GM06990 (cell line): ENCODE results near the gene SPACA4.

Source experiments
- DNase-seq: peaks from one replicate; pipeline ENCODE4 v3.0.0-alpha.2; 2011; ENCODE audit not compliant: insufficient read length; ENCODE audit errors: extremely low read depth
- H3K27me3 ChIP-seq: replicated peaks from 2 replicates; pipeline ENCODE4 v1.6.0; 2011; ENCODE audit warnings: low read length; ENCODE audit not compliant: control insufficient read depth, insufficient read depth
- H3K36me3 ChIP-seq: 2 replicates; pipeline ENCODE4 v1.5.1; 2011; ENCODE audit warnings: low read length; ENCODE audit not compliant: control insufficient read depth, insufficient read depth
- H3K4me3 ChIP-seq: replicated peaks from 2 replicates; pipeline ENCODE4 v1.5.1; 2011; ENCODE audit warnings: low read depth, mild to moderate bottlenecking, control low read depth, low read length
- CTCF ChIP-seq: IDR thresholded peaks from 2 replicates; pipeline ENCODE4 v1.5.1; 2011; ENCODE audit warnings: low read length, control low read depth, mild to moderate bottlenecking, inconsistent platforms; ENCODE audit not compliant: insufficient read depth, poor library complexity, severe bottlenecking

SPACA4 gene

GRCh38 chr19:48624067-48624594 lies 17.6 kb downstream of the SPACA4 start:
- H3K4me3 ChIP-seq = peak overlapping the region; percentile 71
- DNase-seq = peak; percentile 98

GRCh38 chr19:48624791-48625723 lies 18.5 kb downstream of the SPACA4 start:
- DNase-seq = no peak
- Histone ChIP-seq H3K36me3 (peaks cover 6% of the 10 kb centered on the region), H3K4me3 (peak overlapping the region; percentile 71), H3K27me3 (no peaks in the 10 kb centered on the region)
- no peak for TF ChIP-seq CTCF

More at GRCh38 chr19:48624067-48624594, 17.6 kb downstream of the SPACA4 start:
- Histone ChIP-seq H3K27me3 (no peaks in the 10 kb centered on the region), H3K36me3 (peaks cover 2% of the 10 kb centered on the region)
- TF ChIP-seq CTCF = no peak

- H3K4me3 ChIP-seq = no peak overlapping the region
- H3K27me3 ChIP-seq = no peaks in the 10 kb centered on the region
- DNase-seq = no peak
- H3K36me3 ChIP-seq = peaks cover 9% of the 10 kb centered on the region
- no peak for TF ChIP-seq CTCF
Observed at GRCh38 chr19:48625891-48626327, 19.4 kb downstream of the SPACA4 start.

GRCh38 chr19:48627201-48627864 lies 20.8 kb downstream of the SPACA4 start:
- Histone ChIP-seq H3K4me3 (no peak overlapping the region), H3K27me3 (no peaks in the 10 kb centered on the region), H3K36me3 (peaks cover 10% of the 10 kb centered on the region)
- DNase-seq = no peak
- no peak for TF ChIP-seq CTCF

GRCh38 chr19:48627865-48628314 lies 21.3 kb downstream of the SPACA4 start:
- no peak for TF ChIP-seq CTCF
- Histone ChIP-seq H3K4me3 (no peak overlapping the region), H3K36me3 (peaks cover 10% of the 10 kb centered on the region), H3K27me3 (no peaks in the 10 kb centered on the region)
- DNase-seq = no peak
